Measurements from ENCODE around the gene SLTM.
A peak's percentile ranks its signal among the peaks of the same experiment; 100 is the strongest.

SLTM gene

DNA sequence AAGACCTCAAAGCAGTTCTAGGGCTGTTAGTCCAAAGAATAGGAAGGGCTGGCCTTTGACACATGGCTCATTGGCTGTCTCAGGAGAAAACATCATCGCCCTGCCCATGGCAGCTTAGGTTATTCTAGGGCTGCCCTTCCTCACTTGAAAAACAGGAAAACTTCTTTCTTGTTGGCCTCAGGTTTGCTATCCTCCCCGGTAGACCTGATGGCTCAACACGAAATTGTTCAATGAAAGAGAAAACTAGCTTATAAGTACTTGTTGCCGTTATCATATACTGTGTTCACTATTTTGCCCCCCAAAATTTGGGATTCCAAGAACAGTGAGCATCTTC, 602 bp upstream of the SLTM start:
- TF ChIP-seq, protein P1, sequence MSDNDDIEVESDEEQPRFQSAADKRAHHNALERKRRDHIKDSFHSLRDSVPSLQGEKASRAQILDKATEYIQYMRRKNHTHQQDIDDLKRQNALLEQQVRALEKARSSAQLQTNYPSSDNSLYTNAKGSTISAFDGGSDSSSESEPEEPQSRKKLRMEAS (IDR thresholded peaks at IDR 0.05; ENCODE audit: low read depth, low read length) = no peak; the same call in 1 of the 2 replicates
- TF ChIP-seq MYC (IDR thresholded peaks at IDR 0.05; ENCODE audit: low read depth, low read length) = peak; percentile 23; the same call in 1 of the 2 replicates
- peak overlapping the region; percentile 91 for H3K4me3 ChIP-seq (ENCODE audit: low read depth, low read length)
- DNase-seq (ENCODE audit: low read depth) = no peak

DNA sequence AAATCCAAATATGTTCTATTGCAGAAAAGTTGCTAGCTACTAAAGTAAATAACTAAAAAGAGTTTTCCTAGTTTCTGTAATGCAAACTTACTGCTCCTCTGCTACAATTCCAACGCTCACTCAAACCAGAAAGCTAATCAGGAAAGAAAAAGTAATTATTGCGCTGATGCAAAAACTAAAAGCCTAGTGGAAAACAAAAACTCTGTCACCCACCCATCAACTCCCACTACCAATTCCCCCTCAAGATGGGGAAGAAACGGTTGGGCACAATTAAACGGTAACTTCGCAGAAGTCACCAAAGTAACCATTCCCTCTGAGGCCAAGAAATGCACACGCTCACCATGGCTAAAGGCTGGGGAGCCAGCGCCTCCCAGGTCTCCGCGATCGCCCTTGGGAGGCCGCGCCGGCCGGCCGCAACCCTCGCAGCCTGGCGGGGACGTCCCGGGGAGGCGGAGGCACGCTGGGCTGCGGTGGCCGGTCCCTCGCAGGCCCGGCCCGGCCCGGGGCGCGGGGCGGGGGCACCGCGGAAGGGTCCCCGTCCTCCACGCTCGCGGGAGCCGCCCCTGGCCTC, 684 bp downstream of the SLTM start:
- DNase-seq (ENCODE audit: low read depth) = no peak
- TF ChIP-seq, protein P2, sequence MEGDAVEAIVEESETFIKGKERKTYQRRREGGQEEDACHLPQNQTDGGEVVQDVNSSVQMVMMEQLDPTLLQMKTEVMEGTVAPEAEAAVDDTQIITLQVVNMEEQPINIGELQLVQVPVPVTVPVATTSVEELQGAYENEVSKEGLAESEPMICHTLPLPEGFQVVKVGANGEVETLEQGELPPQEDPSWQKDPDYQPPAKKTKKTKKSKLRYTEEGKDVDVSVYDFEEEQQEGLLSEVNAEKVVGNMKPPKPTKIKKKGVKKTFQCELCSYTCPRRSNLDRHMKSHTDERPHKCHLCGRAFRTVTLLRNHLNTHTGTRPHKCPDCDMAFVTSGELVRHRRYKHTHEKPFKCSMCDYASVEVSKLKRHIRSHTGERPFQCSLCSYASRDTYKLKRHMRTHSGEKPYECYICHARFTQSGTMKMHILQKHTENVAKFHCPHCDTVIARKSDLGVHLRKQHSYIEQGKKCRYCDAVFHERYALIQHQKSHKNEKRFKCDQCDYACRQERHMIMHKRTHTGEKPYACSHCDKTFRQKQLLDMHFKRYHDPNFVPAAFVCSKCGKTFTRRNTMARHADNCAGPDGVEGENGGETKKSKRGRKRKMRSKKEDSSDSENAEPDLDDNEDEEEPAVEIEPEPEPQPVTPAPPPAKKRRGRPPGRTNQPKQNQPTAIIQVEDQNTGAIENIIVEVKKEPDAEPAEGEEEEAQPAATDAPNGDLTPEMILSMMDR (IDR thresholded peaks at IDR 0.05; ENCODE audit: low read depth, low read length) = no peak
- TF ChIP-seq MYC (IDR thresholded peaks at IDR 0.05; ENCODE audit: low read depth, low read length) (no peak), POLR2A (IDR thresholded peaks at IDR 0.05; ENCODE audit: extremely low read depth, insufficient read length) (no peak)
- TF ChIP-seq, protein P1 (IDR thresholded peaks at IDR 0.05; ENCODE audit: low read depth, low read length) = no peak; the same call in 1 of the 2 replicates
- H3K4me3 ChIP-seq (ENCODE audit: low read depth, low read length) = peak overlapping the region; percentile 99

DNA sequence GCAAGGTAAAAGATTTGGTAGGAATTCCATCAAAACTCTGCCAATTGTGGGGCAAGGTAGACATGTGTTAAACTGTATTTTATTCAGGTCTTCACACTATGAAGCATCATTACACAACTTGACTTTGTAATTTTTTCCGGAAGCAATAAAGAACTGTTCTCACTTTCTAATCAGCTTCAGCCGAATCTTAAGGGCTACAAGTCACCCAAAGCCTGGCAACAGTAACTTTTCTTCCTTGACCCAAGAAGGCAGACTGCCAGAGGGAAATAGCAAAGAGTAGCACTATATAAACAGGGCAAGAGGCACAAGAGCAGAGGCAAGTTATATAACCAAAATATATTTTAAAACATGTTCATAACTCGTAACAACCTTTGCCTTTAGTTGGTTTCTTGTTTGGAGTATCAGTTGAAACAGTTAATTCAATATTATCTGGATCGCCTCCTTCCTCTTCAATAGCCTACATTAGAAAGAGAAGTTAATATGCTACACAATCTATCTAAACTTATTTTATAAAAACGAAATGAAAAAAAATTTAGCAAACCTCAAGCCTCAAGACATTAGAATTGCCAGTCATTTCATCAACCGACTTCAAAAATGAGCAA, 1.4 kb downstream of the SLTM start:
- H3K4me3 ChIP-seq (ENCODE audit: low read depth, low read length) = peak overlapping the region; percentile 99
- TF ChIP-seq MYC (IDR thresholded peaks at IDR 0.05; ENCODE audit: low read depth, low read length) = peak; percentile 47; the same call in 1 of the 2 replicates
- TF ChIP-seq POLR2A (IDR thresholded peaks at IDR 0.05; ENCODE audit: extremely low read depth, insufficient read length) = peak; percentile 50
- TF ChIP-seq, protein P2 (IDR thresholded peaks at IDR 0.05; ENCODE audit: low read depth, low read length) = no peak
- TF ChIP-seq, protein P1 (IDR thresholded peaks at IDR 0.05; ENCODE audit: low read depth, low read length) = peak; percentile 61; the same call in 1 of the 2 replicates
- peak; percentile 82 for DNase-seq (ENCODE audit: low read depth)

DNA sequence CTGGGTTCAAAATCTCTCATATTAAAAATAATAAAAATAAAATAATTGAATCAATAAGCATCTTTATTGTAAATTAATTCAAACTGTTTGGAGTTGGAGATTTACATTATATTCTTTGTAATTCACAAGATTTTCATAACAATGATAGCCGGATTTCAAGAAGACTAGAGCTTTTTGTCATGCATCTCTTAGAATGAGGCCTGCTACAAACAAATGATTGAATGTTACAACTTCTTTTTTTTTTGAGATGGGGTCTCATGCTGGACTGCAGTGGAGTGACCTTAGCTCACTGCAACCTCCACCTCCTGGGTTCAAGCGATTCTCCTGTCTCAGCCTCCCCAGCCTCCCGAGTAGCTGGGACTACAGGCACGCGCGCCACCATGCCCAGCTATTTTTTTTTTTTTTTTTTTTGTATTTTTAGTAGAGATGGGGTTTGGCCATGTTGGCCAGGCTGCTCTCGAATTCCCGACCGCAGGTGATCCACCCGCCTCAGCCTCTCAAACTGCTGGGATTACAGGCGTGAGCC, 3.5 kb downstream of the SLTM start:
- TF ChIP-seq, protein P1 (IDR thresholded peaks at IDR 0.05; ENCODE audit: low read depth, low read length) = no peak
- TF ChIP-seq, protein P2 (IDR thresholded peaks at IDR 0.05; ENCODE audit: low read depth, low read length) = no peak
- TF ChIP-seq POLR2A (IDR thresholded peaks at IDR 0.05; ENCODE audit: extremely low read depth, insufficient read length) = no peak
- TF ChIP-seq MYC (IDR thresholded peaks at IDR 0.05; ENCODE audit: low read depth, low read length) = no peak
- H3K4me3 ChIP-seq (ENCODE audit: low read depth, low read length) = no peak overlapping the region
- no peak for DNase-seq (ENCODE audit: low read depth)

DNA sequence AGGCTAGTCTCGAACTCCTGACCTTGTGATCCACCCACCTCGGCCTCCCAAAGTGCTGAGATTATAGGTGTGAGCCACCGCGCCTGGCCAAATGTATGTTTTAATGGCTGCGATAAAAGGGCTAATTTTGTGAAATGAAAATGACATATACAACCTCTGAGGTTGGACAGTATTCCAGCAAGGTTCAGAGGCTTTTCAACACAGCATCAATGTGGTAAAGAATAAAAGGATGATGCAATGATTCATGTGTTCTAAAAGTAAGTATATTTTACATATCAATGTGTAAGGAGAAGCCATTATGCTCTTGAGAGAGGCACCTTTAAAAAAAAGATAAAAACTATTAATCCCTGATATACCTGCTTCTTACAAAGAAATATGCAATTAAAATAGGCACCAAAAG, 6.7 kb downstream of the SLTM start:
- H3K4me3 ChIP-seq (ENCODE audit: low read depth, low read length) = no peak overlapping the region
- TF ChIP-seq, protein P2 (IDR thresholded peaks at IDR 0.05; ENCODE audit: low read depth, low read length) = no peak
- TF ChIP-seq, protein P1 (IDR thresholded peaks at IDR 0.05; ENCODE audit: low read depth, low read length) = no peak
- TF ChIP-seq MYC (IDR thresholded peaks at IDR 0.05; ENCODE audit: low read depth, low read length) = no peak
- no peak for TF ChIP-seq POLR2A (IDR thresholded peaks at IDR 0.05; ENCODE audit: extremely low read depth, insufficient read length)

DNA sequence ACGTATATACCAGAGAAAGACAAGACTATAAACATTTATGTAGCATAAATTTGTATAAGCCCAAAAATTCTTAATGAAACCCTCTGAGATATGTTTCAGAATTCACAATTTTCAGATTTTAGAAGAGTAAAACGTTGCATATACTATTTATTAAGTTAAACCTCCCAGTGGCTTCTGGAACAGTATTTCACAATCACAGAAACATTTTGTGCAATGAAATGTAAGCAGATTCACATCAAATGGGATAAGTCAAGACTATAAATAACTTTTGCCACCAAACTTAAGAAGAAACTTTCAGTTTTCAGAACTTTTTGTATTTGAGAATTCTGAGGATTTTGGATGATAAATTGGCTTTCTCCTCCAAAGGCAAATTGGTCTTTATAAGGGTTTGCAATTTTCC, 9.2 kb downstream of the SLTM start:
- no peak overlapping the region for H3K4me3 ChIP-seq (ENCODE audit: low read depth, low read length)
- TF ChIP-seq POLR2A (IDR thresholded peaks at IDR 0.05; ENCODE audit: extremely low read depth, insufficient read length) = no peak
- TF ChIP-seq, protein P1 (IDR thresholded peaks at IDR 0.05; ENCODE audit: low read depth, low read length) = no peak
- no peak for TF ChIP-seq MYC (IDR thresholded peaks at IDR 0.05; ENCODE audit: low read depth, low read length)
- TF ChIP-seq, protein P2 (IDR thresholded peaks at IDR 0.05; ENCODE audit: low read depth, low read length) = no peak
- peak; percentile 21 for DNase-seq (ENCODE audit: low read depth)

More for the DNA sequence above, 6.7 kb downstream of the SLTM start:
- DNase-seq (ENCODE audit: low read depth) = no peak
